C4-2B (cell line): ENCODE measurements around the gene POTEG.
"Not testable (repeated sequence)": the region's sequence is repeated elsewhere in the genome, so short reads cannot be mapped to it uniquely, and the experiment has no call there.

Experiments used
- ZFX ChIP-seq: fragments of 450-650 bp; IDR thresholded peaks from 2 replicates; pipeline ENCODE4 v1.6.1; 2017
- TF ChIP-seq, protein P1 (sequence below): fragments of 450-650 bp; conservative IDR thresholded peaks from 2 replicates; pipeline ENCODE4 v1.5.1; 2017; ENCODE audit warnings: mild to moderate bottlenecking

GRCh38 chr14:19439219-19439618, 5.1 kb upstream of the POTEG start:
- TF ChIP-seq, protein P1, sequence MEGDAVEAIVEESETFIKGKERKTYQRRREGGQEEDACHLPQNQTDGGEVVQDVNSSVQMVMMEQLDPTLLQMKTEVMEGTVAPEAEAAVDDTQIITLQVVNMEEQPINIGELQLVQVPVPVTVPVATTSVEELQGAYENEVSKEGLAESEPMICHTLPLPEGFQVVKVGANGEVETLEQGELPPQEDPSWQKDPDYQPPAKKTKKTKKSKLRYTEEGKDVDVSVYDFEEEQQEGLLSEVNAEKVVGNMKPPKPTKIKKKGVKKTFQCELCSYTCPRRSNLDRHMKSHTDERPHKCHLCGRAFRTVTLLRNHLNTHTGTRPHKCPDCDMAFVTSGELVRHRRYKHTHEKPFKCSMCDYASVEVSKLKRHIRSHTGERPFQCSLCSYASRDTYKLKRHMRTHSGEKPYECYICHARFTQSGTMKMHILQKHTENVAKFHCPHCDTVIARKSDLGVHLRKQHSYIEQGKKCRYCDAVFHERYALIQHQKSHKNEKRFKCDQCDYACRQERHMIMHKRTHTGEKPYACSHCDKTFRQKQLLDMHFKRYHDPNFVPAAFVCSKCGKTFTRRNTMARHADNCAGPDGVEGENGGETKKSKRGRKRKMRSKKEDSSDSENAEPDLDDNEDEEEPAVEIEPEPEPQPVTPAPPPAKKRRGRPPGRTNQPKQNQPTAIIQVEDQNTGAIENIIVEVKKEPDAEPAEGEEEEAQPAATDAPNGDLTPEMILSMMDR: not testable (repeated sequence)
- not testable (repeated sequence) for TF ChIP-seq ZFX
